Effector CD4-positive, alpha-beta T cell (primary cell): ENCODE results near the gene KRT15. TPM values are rescaled to one million over a fixed set of nuclear protein-coding genes. Genes with fewer than 3 reads are reported as not detected.

Source experiments
- DNase-seq: peaks from one replicate; pipeline ENCODE4 v3.0.0-alpha.2; 2020
- total RNA-seq: gene quantifications from one replicate; lab custom pipeline; 2026; lab: John Stamatoyannopoulos, UW

Gene KRT15
- total RNA-seq = not detected

GRCh38 chr17:41518789-41519449, at the start of gene KRT15:
TSS of gene KRT15 (minus strand) at chr17:41518890. CDS start at chr17:41518827, 63 bp downstream.
- DNase-seq = no peak

DNA sequence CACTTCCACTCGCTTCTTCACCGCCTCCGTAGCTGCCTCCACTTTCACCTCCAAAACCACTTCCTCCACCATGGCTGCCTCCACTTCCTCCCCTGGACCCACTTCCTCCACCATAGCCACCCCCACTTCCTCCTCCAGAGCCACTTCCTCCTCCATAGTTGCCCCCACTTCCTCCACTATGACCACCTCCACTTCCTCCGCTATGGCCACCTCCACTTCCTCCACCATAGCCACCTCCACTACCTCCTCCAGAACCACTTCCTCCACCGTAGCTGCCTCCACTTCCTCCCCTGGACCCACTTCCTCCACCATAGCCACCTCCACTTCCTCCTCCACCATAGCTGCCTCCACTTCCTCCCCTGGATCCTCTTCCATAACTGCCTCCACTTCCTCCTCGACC, 48.6 kb upstream of the KRT15 start:
- DNase-seq = no peak

DNA sequence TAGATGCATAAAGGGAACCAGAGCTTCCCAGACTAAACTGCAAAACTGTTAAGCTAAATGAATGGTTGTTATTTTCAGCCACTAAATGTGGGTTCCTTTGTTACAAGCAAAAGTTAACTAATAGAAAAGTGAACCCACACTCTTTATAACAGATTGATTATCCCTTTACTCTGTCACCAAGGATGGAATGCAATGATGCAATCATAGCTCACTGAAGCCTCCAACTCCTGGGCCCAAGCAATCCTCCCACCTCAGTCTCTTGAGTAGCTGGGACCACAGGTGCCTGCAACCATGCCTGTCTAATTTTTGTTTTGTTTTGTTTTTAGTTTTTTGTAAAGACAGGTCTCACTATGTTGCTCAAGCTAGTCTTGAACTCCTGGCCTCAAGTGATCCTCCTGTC, 46.6 kb upstream of the KRT15 start:
- no peak for DNase-seq

DNA sequence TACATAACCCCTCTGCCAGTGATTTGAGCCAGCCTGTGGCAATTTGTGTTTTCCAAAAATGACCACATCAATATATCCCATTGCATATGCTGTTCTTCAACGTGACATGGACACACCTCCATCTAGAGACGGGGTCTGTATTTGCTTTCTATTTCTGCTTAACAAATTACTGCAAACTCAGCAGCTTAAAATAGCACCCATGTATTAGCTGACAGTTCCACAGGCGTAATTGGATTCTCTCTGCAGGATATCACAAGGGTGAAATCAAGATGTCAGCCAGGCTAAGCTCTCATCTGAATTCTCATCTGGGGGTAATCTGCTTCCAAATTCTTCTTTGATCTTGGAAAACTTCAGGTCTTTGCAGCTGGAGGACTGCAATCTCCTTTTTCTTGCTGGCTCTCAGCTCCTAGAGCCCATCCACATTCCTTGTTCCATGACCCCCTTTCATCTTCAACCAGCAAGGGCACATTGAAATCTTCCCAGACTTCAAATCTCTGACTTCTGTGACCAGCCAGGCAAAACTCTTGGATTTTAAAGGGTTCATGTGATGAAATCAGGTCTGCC, 45.0 kb upstream of the KRT15 start:
- no peak for DNase-seq

- no peak for DNase-seq
Observed at GRCh38 chr17:41561554-41561953, 42.9 kb upstream of the KRT15 start.

GRCh38 chr17:41559548-41559947, 40.9 kb upstream of the KRT15 start:
- DNase-seq = no peak

GRCh38 chr17:41556931-41557330, 38.2 kb upstream of the KRT15 start:
- DNase-seq = no peak

DNA sequence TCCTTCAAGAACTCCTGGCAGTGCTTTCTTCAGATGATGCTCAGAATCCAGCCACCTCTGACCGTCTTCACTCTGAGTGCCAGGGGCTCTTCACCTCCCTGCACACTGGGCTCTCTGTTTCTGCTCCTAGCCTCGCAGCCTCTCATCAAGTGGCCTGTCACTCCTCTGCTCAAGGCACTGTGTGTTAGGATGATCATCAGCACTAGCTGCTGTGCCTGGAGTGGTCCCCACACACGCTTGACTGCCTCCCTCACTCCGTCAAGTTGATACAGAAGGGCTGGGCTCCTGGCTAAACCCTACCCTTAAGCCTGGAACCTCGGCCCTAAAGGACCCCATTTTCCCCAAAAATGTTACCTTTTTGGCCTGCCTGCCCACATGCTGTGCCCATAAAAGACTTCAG, 37.6 kb upstream of the KRT15 start:
- DNase-seq = no peak

DNA sequence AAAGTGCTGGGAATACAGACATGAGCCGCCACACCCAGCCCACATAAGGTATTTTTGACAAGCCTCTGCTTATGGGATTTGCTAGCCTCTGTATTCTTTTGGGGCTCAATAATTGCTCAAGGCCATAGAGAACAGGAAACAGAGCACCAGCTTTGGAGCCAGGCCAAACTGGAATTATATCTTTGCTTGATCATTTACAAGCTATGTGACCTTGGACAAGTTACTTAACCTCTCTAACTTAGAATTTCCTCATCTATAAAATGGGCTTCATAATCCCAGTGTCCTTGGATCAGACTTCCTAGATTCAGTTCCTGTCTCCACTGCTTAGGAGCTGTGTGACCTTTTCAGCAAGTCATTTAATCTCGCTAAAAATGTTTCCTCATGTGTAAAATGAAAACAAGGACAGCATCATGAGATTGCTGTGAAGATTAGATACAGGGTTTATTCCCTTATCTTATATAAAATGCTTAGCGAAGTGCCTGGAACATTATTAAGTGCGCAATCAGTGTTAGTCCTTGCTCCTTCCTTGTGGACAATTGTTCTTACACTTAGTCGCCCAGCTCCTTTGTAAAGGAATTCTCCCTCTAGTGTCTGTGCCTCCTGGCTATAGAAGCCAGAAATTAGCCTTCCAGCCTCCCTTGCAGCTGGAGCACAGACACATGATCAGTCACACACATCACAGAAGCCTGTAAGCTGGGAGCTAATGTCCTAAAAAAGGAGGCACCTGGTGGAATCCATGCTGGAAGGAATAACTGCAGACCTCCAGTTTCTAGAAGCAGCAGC, 36.6 kb upstream of the KRT15 start:
- DNase-seq = no peak

- DNase-seq = no peak
Observed at GRCh38 chr17:41553987-41554680, 35.4 kb upstream of the KRT15 start.

- DNase-seq = no peak
Observed at GRCh38 chr17:41553176-41553575, 34.5 kb upstream of the KRT15 start.

DNA sequence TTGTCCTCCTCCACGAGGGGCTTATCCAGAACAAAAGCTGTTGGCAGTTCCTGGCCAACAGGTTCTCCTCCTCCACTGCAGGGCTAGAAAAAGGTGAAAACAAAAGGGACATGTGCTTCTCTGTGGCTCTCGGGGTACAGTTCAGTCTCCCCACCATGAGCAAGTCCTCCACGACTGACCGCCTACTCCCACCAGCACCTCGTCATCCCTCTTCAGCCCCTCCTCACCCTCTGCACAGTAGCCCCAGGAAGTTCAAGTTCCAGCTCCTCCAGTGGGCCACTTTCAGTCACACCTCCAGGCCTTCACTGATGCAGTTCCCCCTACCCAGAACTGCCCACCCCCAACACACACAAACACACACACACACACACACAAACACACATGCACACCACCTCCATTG, 33.8 kb upstream of the KRT15 start:
- no peak for DNase-seq

DNA sequence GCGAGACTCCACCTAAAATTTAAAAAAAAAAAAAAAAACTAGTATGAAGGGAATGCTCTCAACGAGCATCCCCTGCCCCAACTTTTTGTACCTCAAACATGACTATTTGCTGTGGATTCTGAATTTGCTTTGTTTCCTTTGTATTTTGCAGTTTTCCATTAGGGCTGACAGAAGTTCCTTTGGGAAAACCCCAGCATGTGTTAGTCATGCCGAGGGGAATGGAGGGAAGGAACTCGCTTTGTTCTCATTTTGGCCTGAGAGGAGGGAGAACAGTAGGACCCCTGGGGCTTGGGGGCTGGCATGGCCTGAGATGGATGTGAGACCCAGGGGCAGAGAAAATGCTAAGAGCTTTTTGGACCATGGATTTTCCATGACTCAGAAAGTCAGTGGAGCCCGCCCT, 32.7 kb upstream of the KRT15 start:
- DNase-seq = no peak

DNA sequence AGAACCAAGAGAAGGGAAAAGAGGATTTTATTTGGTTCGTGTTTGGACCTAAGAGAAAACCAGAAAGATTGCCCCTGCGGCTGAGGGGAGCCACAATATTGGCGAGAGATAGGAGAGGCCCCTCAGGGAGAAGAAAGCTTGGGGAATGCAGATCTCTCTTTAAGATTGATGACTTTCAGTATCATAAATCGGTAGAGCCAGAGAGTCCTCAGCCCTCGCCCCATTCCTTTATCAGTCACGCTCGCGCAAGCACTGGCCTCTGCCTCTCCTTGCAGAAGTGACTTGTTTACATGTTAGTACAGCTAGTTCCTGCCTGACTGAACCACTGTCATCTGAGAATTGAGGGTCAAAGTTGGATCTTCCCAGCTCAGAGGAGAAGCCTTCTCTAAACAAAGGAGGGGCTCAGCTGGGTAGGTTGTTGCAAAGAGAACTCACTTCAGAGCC, 30.9 kb upstream of the KRT15 start:
- no peak for DNase-seq

- peak; percentile 81 for DNase-seq
Observed at GRCh38 chr17:41548844-41549595, 30.3 kb upstream of the KRT15 start.

- DNase-seq = no peak
Observed at GRCh38 chr17:41547921-41548843, 29.5 kb upstream of the KRT15 start.

GRCh38 chr17:41547378-41547841, 28.7 kb upstream of the KRT15 start:
- no peak for DNase-seq

DNA sequence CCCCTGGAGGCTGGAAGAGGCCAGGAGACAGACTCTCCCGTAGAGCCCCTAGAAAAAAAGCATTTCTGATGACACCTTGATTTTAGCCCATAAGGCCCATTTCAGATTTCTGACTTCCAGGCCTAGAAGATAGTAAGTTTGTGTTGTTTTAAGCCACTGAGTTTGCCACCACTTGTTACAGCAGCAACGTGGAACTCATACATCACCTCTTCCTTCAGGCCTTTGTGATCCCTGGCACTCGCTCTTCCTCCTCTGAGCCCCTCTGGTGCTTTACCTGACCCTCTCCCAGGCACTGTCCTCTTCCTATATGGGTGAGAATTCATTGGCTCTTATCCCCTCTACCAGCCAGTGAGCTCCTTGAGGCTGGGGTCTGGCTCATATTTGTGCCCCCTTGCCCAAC, 28.1 kb upstream of the KRT15 start:
- no peak for DNase-seq

DNA sequence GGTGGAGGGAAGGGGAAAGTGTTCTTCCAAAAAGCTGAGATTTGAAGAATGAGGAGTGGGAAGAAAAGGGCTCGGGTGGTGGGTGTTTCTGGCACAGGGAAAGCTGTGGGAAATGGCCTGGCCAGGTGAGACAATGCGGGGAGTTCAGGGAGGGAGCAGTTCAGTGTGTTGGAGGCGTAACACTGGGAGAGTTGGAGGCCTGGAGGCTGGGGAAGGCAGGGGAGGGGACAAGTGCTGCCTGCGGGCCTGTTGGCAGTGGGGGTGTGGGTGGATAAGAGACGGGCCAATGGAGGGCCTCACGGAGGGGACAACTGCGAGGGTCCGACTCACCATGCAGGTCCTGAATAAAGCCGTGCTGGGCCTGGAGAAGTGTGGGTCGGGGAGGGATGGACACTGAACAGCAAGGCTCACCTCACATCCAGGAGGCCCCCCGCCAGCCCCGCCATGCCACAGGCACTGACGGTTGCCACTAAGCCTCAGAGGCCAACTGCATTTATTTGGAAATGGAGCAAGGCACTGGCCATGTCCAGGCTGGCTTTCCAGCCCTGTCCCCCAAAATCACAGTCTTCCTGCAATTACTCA, 27.2 kb upstream of the KRT15 start:
- no peak for DNase-seq

GRCh38 chr17:41544935-41545334, 26.2 kb upstream of the KRT15 start:
- no peak for DNase-seq

- DNase-seq = no peak
Observed at GRCh38 chr17:41544491-41544892, 25.8 kb upstream of the KRT15 start.
